HG02884 (cell line): ENCODE measurements around the gene PAF1.

Source experiments
- ATAC-seq: cut with Tn5 transposase; IDR thresholded peaks from one replicate; pipeline ENCODE4 v1.9.1; 2021; ENCODE audit warnings: mild to moderate bottlenecking, moderate library complexity; ENCODE audit not compliant: unreplicated experiment

The PAF1 gene

GRCh38 chr19:39390751-39391437 is at the start of gene PAF1, which contains the start of gene MED29:
Gene PAF1 (minus strand): TSS chr19:39391106. CDS start chr19:39390864, 242 bp downstream.
Gene MED29 (plus strand): TSS chr19:39391378. CDS start chr19:39391423, 45 bp downstream.
- peak; percentile 86 for ATAC-seq

DNA sequence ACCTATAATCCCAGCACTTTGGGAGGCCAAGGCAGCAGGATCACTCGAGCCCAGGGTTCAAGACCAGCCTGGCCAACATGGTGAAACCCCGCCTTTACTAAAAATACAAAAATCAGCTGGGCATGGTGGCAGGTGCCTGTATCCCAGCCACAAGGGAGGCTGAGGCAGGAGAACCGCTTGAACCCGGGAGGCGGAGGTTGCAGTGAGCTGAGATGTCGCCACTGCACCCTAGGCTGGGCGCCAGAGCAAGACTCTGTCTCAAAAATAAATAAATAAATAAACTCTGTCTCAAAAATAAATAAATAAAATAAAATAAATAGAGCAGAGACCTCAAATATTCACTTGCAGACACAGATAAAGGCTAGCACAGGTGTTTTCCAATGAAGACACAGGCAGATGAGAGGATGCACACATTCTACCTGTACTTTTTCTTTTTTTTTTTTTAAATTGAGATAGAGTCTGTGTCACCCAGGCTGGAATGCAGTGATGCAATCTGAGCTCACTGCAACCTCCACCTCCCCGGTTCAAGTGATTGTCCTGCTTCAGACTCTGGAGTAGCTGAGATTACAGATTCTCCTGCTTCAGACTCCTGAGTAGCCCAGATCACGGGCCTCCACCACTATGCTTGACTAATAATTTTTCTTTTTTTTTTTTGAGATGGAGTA is 47.5 kb upstream of the PAF1 start:
- no peak for ATAC-seq

- ATAC-seq = no peak
Observed at GRCh38 chr19:39436350-39436716, 45.4 kb upstream of the PAF1 start.

GRCh38 chr19:39435499-39436349 is 44.8 kb upstream of the PAF1 start, which contains the start of gene RPS16:
Gene RPS16 (minus strand): TSS chr19:39435949. CDS start chr19:39435895, 54 bp downstream.
- peak; percentile 59 for ATAC-seq

GRCh38 chr19:39434123-39435076 is 43.5 kb upstream of the PAF1 start:
- ATAC-seq = no peak

- ATAC-seq = no peak
Observed at GRCh38 chr19:39433480-39434079, 42.7 kb upstream of the PAF1 start.

- no peak for ATAC-seq
Observed at GRCh38 chr19:39432677-39433025, 41.7 kb upstream of the PAF1 start.

- ATAC-seq = no peak
Observed at GRCh38 chr19:39430675-39431593, 40.0 kb upstream of the PAF1 start.

GRCh38 chr19:39428283-39429112 is 37.6 kb upstream of the PAF1 start:
- ATAC-seq = no peak

GRCh38 chr19:39427707-39428106 is 36.8 kb upstream of the PAF1 start:
- no peak for ATAC-seq

GRCh38 chr19:39426170-39426569 is 35.3 kb upstream of the PAF1 start:
- ATAC-seq = no peak

GRCh38 chr19:39425744-39426143 is 34.8 kb upstream of the PAF1 start:
- ATAC-seq = no peak

GRCh38 chr19:39424934-39425333 is 34.0 kb upstream of the PAF1 start:
- ATAC-seq = no peak

DNA sequence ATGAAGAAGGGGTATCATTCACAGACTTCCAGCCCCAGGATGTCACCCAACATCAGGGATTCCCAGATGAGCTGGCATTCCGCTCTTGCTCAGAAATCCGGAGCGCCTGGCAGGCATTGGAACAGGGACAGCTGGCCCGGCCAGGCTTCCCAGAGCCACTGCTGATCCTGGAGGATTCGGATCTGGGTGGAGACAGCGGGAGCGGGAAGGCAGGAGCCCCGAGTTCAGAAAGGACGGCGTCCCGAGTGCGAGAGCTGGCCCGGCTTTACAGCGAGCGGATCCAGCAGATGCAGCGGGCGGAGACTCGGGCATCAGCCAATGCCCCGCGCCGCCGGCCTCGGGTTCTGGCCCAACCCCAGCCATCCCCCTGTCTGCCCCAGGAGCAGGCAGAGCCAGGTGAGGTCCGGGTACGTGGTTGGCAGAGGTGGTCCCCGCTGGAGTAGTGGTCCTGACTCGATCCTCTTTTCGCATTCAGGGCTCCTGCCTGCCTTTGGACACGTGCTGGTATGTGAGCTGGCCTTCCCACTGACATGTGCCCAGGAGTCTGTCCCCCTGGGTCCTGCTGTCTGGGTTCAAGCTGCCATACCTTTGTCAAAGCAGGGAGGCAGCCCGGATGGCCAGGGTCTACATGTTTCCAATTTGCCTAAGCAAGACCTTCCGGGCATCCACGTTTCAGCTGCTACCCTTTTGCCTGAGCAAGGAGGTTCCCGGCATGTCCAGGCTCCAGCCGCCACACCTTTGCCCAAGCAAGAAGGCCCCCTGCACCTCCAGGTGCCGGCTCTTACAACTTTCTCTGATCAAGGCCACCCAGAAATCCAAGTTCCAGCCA is 32.6 kb upstream of the PAF1 start:
- no peak for ATAC-seq

- no peak for ATAC-seq
Observed at GRCh38 chr19:39422020-39422419, 31.1 kb upstream of the PAF1 start.

- no peak for ATAC-seq
Observed at GRCh38 chr19:39420769-39421168, 29.9 kb upstream of the PAF1 start.

GRCh38 chr19:39419003-39419402 is 28.1 kb upstream of the PAF1 start:
- ATAC-seq = no peak
